Measurements from ENCODE around the gene SCG5.

Gene SCG5

DNA sequence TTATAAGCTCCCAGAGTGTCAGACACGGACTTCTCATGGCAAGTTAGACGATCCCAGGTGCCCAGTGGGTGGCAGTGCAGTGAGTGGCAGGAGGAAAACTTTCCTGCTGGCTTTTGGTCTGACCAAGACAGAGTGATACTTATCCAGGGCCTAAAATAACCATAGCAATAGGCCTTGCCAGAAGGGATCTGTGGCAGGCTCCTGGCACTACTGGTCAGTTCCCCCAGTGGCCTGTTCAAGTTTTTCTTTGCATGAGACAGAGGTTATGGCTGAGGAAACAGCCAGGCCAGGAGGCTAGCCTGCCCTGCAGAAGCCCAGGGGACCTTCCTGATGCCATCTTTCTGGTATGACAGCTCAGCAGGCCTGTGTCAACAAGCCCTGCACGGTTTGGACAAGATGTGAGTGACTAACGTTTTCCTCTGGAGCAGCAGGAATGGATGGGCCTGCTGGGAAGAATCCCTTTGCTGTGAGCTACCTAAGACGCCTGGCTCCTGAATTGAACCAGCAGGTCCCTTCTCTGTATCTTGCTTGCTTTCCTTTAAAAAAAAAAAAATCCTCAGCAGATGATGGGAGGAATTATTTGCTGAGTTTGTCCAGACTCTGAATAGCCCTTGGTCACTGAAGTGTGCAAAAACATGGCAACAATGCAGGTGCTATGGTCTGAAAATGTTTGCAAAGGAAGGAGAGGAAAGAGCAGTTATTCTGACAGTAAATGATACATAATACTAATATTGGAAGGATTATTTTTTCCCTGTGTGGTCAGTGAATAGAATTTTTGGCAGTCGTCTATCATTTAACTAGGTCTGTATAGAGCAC, 18.0 kb downstream of the SCG5 start:
- DNase-seq (ENCODE audit: low spot score) = no peak

DNA sequence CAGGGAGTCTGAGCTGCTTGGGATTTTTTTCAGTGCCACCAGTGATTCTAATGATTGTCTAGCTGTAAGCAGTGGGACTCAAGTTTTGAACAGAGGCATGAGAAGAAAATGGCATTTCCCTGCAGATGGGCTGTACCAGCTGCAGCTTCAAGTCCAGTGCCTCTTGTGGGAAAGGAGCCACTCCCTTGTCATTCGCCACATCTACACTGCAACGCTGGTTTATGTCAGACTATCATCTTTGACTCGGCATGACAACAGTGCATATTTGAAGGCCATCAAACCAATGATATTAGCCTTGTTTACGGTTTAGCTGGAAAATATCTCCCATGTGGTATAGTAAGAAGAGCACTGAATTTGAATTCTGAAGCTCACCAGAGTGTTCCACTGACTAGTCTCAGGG, 22.2 kb downstream of the SCG5 start:
- no peak for DNase-seq (ENCODE audit: low spot score)

DNA sequence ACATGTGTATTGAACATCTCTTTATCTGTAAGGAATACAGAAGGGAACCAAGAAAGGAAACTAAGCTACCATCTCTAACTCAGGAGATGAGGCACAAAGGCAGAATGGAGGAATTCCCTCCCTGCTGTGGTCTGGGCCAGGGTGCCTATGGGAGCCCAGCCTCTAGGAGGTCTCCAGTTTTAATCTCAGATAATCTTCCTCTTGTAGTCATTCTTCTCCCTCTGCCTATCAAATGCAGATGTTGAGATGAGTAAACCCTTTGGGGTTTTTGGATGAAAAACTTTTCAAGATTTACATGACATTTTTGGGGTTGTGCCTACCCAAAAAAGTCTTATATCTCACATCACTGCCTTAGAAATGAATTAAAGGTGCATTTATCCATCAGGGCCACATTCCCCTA, 23.3 kb downstream of the SCG5 start:
- DNase-seq (ENCODE audit: low spot score) = no peak

DNA sequence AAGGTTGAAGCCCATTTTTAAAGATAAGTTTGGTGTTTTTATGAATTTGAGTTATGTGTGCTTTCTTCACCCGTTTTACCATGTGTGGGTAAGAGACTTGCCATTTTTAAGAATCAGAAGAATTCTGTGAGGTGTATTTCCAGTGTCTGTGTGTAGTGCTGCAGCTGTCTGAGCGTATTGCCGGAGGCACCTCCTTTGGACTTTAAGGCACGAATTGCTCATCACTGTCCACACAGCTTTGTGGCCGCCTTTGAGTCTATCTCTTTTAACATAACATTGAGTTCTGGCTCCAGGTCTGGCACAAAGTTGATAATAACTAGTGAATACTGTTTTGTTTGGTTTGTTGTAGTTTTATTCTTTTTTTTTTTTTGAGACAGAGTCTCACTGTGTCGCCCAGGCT, 25.8 kb downstream of the SCG5 start:
- no peak for DNase-seq (ENCODE audit: low spot score)

DNA sequence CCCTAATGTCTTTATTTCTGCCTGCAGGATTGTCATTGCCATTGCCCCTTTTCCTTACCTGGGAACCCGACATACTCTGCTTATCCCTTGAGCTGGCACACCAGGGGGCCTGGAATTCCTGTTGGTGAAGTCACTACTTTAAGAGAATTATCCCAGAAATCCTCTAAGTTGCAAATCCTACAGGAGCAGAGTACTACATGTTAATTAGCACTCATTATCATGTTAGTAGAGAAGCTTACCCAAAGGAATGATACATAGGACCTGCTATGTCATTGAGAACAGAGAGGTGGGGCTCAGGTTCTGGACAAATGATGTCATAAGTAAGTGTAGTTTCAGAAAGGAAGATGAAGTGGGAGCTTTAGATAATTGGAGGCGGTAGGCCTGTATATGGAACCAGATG, 27.4 kb downstream of the SCG5 start:
- DNase-seq (ENCODE audit: low spot score) = no peak

DNA sequence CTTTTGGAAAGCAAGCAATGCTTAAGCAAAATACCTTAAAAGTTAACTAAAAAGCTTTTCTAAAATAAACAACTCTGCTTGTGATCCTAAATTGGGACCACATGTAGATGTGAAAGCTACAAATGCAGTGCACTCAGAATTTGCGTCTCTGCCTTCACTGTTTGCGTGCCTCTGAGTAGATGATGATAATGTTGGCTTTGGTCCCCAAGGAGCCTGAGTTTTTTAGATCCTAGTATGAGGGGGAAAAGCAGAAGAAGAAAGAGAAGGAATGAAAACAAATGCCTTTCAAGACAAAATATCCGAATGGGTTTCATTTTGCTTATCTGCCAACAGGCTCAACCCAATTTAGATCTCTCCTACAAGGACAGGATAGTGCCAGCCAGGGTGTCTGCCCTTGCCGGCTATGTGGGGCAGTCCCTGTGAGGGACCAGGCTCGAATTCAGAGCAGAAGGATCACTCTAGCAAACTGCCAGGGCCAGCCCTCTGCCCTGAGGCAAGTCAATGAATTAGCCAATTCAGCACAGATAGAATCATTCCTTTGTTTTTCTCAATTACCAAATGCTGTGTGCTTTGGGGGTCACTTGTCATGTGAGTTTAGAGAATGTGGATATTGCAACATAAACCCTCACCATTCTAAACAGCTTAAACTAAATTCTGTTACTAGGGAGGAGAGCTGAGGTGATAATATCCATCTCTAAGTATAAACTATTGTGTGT, 28.5 kb downstream of the SCG5 start:
- DNase-seq (ENCODE audit: low spot score) = no peak

DNA sequence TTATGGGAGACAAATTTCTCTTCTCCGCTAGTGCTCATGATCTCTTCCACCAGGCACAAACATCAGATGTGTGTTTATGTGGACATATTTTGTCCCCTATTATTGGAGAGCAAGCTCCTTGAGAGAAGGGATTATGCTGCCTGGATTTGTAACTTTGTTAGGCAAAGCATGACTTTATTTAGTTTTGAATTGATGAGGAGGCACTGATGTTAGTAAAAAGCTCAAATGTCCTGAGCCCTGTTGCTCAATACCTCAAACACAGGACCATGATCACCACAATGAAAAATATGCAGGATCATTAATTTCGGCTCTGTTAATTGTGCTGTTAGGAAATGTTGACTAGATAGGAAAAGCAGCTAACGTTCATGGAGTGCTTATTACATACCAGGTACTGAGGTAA, 29.1 kb downstream of the SCG5 start:
- DNase-seq (ENCODE audit: low spot score) = no peak

DNA sequence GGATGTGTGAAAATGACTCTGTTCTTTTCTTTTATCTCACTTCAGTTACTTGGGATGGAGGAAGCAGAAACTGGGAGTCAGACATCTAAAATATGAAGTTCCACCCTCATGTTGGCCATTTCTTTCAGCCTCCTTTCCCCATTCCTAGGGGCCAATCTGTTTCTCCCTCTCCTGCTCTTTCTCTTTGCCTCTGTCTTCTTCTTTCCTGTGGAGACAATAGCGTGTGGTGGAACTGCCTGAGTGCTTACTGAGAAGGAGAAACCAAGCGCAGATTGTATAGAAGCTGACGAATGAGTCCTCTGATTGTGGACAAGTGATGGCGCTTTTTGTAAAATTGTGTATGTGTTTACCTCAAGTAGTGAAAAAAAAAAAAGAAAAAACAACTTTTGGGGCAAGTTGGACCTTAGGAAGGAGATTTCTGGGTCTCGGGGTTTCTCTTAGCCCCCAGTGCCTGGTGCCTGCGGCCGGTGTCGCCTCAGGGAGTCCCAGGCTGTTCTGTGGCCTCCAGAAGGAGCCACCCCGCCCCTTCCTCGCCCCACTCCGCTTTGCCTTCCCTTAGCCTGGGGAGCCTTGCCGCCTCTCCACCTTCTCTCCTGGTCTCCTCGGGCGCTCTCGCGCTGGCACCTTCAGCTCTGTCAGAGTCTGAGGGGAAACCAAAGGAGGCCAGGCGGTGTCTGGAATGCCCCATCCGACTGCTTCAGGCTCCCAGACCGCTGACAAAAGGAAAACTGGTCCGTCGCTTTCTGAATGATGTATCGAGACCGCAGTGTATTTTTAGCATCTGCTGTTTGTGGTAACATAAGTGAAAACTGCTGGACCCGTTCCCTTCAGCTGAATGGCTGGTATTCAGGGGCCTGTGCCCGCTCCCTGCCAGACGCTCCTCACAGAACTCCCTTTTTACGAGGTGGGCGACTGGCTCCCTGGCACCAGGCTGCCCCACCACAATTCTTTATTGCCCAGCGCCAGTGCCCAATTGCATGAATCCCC, 30.1 kb downstream of the SCG5 start:
- no peak for DNase-seq (ENCODE audit: low spot score)

DNA sequence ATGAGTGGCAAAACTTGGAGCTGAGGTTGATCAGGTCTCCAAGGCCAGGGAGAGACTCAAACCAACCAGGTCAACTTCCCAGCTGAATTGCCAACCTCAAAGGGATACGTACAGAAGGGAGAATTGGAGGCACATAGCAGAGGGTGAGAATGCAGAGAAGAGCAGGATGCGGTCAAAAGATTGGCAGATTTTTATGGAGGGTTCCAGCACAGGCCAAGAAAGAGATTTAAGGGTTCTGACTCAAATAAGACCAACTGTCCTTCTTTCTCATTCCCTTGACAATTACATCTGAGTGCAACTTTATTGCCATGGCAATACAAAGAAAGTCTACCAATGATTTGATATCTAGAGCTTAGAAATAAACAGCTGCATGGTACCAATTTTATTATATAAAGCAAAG, 33.2 kb downstream of the SCG5 start:
- no peak for DNase-seq (ENCODE audit: low spot score)

DNA sequence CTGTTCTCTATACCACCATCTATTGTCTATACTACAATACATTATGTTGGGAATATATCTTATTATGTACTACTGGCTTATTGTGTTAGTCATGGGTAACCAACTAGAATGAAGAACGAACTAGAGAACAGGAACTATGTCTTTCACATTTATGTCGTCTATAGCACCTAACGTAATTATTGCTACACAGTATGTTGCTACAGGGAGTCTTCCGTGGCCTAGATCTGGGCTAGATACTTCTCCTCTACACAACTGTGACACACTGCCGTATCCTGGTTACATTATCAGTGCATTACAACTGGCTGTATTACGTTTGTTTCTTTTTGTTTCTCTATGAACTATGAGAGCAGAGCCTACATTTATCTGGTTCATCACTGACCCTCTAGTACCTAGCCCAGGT, 34.0 kb downstream of the SCG5 start:
- DNase-seq (ENCODE audit: low spot score) = no peak

DNA sequence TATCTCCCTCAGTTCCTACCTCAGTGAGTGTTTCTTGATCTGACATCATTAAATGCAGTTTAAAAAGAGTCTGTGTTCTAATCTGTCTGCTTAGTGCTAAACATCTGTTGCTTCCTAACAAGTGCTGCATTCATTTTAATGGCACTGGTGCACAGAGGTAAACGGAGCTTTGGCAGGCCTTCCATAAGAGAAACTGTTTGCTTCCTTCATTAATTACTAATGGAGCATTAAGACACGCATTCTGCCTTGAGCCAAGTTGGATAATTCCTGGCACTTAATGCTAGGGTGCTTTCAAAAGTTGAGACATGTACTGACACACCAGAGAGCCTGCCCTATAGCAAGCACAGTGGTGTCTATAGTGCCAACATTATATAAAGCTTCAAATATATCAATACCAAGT, 34.7 kb downstream of the SCG5 start:
- no peak for DNase-seq (ENCODE audit: low spot score)

DNA sequence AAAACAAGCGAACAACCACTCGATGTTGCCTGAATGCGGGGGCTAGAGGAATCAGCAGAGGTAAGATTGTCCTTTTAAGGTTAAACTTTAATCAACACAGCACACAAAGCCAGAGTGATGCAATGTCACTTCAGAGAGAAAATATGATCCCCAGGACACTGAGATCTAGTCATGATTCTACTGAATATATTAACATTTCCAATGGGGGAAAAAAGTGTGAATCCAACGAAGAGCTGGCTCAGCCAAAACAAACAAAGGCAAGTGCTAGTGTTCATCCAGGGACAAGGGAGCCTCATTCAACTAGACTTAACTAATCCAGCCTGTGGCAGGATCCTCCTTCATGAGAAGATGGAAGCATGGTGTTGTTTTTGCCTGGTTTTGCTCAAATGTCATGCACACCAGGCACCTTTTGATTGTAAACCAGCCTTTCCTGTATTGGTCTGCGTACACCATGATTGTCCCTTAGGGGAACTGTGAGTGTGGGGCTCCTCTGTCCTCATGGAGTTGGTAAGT, 35.8 kb downstream of the SCG5 start:
- DNase-seq (ENCODE audit: low spot score) = no peak

DNA sequence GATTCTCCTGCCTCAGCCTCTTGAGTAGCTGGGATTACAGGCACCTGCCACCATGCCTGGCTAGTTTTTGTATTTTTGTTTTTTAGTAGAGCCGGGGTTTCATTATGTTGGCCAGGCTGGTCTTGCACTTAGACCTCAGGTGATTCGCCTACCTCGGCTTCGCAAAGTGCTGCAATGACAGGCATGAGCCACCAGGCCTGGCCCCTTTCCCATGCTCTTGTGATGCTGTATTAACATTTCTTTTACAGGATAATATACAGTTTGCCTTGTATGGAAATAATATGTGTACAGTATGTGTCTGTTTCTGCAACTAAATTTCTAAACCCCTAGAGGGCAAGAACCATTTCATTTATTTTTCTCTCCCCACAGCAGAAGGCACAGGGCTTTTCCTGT, 37.8 kb downstream of the SCG5 start:
- DNase-seq (ENCODE audit: low spot score) = no peak

DNA sequence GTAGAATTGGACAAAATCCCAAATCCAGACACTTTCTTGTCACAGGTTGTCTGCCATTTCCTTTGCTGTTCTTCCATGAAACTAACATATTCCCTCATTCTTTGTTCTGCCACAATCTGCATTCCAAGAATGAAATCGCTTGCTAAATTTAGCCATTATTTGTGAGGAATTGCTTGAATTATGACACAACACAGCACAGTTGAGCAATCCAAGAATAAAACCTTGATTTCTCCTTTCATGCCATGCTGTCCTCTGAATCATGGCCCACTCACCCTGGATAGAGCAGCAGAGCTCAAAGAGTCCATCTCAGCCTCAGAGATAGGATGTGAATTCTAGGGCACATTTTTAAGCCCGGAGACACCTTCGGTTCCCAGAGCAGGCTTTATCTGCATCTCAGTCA, 41.1 kb downstream of the SCG5 start:
- no peak for DNase-seq (ENCODE audit: low spot score)

DNA sequence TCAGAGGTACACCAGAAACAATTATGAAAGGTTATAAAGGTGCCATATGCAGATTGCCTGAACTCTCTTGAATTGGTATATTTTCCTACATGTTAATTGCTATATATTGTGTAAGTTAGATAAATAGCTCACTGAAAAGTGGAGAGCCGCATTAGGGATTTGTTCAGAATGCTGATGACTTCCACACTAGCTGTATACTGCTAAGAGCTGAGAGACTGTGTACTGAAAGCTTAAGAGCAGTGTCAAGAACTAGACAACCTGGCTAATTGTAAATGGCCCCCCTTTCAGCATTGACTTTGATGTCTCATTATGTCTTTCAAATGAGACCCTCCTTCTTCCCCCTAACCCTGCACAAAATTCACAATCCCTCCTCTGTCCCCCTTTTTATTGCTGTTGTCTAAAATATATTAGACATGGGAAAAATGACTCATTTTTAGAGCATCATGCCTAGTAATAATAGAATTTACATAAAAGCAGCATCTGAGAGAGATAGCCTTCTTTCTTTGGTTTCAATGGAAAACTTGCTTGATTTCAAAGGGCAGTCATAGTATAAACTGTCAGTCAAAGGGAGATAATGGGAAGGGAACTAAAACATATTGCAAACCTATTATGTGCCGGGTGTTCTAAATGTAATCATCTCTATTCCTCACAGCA, 41.6 kb downstream of the SCG5 start:
- no peak for DNase-seq (ENCODE audit: low spot score)

DNA sequence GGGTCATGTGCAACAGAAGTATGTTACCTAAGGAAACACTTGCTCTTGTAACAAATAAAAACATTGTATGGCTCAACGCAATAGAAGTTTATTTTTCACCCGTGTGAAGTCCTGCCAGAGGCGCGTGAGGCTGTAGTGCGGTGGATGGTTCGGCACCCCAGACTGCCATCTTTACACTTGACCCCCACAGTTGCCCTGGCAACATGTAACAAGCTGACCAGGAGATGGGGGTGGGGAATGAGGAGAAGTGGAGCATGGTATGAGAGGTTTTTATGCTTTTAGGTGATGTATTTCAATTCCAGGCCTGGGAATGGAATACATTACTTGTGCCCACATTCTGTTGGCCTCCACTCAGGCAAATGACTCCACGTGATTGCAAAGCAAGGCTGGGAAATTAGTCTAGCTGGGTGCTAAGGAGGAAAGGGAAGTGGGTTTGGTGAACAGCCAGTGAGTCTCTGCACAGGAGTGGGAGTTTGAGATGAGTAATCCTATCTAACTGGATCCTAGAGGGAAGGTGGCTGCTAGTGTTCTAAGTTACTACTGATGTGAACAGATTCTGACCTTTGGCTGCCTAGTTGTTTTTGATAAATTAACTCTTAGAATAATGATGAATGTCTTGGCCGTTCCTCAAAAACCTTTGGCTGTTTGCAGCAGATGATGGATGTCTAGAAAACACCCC, 42.5 kb downstream of the SCG5 start:
- DNase-seq (ENCODE audit: low spot score) = no peak

DNA sequence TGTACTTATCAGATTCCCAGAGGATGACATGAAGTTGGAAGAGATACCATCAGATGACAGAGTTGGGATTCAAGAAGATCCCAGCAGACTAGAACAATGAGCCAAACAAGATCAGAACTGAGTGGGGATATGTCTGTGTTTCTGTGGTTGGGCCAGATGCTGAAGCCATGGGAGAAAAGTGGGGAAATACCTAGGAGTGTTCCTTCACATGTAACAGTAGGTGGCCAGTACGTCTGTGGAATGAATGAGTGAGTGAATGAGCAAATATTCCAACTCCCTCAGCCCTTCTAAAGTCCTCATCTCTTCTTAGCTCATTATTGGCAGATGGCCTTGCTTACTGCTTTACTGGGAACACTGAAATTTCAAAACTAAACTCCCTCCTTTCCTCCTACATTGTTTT, 44.1 kb downstream of the SCG5 start:
- no peak for DNase-seq (ENCODE audit: low spot score)

DNA sequence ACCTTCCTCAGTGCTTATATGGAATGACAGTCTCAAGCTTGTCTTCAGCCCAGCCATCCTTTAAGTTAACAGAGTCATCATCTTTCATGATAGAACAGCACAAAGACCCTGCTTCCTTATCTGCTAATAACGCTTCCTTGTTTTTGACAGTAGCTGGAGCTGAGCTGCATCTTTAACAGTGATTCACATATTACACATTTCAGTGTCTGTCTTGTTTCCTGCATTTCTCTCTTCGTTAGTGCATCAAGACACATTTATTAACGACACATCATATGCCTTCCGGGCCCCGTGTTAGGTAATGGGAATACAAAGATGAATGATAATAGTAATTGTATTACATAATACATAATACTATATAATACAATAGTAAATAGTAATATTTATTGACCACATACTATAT, 46.0 kb downstream of the SCG5 start:
- DNase-seq (ENCODE audit: low spot score) = no peak

DNA sequence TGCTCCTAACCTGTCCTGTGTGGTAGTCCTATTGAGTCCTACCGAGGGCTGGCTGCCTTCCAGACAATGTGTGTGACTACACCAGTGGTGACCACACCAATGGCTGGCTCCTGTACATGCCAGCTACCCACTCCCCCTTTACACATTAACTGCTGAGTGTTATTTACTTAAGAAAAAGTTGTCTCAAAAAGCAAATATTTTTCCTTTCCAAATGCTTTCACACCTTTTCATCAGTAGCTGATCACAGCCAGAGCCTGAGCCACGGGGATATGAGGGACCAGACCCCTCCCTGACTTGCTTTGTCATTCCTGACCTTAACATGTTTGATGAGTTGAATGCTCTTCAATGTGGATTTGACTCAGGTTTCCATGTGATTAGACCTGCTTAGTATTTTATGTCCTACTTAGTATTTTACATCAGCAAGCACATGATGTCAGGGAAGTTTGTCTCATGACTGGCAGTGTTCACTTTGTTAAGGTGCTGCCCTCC, 46.7 kb downstream of the SCG5 start:
- peak; percentile 16 for DNase-seq (ENCODE audit: low spot score)

DNA sequence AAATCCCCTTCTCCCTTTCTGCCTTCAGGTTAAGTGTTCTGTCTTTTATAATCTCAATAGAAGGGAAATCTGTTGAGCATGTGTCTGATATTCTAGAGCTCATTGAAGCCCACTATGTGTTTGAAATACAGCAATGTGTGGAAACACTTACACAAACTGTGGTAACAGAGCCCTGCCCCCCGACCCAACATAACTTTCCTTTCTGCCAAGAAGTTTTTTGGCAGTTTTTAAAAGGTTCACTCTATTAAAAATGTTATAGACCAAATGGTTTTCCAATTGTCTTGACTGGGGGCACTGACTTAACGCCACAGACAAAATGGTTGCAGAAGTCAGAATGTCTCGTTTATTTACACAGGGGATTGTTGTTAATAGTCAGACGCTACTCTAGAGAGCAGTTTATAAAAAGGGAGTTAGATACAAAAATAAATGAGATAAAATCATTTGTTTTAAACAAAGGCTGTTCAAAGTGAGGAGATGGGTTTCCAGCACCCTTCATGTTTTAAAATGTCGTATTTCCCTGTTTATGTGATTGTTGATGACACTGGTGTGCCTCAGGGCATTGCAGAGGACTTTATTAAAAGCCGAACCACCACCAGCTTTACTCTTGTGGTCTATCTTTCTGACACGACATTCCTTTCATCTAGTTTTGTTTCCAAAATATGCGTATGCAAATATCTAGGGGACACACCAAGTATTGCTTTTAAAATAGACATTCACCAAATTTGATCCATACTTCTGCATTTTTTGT, 49.6 kb downstream of the SCG5 start:
- DNase-seq (ENCODE audit: low spot score) = no peak

Data from LoVo (cell line).